ENCODE measurements around the gene PSME3IP1. TPM values are rescaled to one million over a fixed set of nuclear protein-coding genes. Genes with fewer than 3 reads are reported as not detected.

The PSME3IP1 gene
- total and polyA plus RNA-seq, 2 experiments from 2014 or later, result 78.0 to 105 TPM

DNA sequence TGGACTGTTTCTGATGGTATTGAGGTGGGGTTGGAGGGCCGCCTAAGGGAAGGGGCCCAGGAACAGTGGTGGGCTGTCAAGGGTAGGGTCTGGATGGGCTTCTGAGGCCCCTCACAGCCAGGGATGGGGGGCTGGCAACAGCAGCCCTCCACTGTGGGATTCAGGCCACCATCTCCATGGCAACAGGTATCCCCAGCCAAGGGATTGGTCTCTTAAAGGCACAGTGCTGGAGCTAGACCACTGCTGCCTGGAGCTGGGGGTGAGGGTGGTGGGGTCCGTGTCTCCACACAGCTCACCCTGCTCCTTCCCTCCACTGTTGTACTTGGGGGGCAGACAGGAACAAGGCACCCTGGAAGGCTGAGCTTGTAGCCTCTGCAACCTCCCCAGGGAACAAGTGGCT lies 41.8 kb downstream of the PSME3IP1 start (continued):
- TF ChIP-seq, protein P1, sequence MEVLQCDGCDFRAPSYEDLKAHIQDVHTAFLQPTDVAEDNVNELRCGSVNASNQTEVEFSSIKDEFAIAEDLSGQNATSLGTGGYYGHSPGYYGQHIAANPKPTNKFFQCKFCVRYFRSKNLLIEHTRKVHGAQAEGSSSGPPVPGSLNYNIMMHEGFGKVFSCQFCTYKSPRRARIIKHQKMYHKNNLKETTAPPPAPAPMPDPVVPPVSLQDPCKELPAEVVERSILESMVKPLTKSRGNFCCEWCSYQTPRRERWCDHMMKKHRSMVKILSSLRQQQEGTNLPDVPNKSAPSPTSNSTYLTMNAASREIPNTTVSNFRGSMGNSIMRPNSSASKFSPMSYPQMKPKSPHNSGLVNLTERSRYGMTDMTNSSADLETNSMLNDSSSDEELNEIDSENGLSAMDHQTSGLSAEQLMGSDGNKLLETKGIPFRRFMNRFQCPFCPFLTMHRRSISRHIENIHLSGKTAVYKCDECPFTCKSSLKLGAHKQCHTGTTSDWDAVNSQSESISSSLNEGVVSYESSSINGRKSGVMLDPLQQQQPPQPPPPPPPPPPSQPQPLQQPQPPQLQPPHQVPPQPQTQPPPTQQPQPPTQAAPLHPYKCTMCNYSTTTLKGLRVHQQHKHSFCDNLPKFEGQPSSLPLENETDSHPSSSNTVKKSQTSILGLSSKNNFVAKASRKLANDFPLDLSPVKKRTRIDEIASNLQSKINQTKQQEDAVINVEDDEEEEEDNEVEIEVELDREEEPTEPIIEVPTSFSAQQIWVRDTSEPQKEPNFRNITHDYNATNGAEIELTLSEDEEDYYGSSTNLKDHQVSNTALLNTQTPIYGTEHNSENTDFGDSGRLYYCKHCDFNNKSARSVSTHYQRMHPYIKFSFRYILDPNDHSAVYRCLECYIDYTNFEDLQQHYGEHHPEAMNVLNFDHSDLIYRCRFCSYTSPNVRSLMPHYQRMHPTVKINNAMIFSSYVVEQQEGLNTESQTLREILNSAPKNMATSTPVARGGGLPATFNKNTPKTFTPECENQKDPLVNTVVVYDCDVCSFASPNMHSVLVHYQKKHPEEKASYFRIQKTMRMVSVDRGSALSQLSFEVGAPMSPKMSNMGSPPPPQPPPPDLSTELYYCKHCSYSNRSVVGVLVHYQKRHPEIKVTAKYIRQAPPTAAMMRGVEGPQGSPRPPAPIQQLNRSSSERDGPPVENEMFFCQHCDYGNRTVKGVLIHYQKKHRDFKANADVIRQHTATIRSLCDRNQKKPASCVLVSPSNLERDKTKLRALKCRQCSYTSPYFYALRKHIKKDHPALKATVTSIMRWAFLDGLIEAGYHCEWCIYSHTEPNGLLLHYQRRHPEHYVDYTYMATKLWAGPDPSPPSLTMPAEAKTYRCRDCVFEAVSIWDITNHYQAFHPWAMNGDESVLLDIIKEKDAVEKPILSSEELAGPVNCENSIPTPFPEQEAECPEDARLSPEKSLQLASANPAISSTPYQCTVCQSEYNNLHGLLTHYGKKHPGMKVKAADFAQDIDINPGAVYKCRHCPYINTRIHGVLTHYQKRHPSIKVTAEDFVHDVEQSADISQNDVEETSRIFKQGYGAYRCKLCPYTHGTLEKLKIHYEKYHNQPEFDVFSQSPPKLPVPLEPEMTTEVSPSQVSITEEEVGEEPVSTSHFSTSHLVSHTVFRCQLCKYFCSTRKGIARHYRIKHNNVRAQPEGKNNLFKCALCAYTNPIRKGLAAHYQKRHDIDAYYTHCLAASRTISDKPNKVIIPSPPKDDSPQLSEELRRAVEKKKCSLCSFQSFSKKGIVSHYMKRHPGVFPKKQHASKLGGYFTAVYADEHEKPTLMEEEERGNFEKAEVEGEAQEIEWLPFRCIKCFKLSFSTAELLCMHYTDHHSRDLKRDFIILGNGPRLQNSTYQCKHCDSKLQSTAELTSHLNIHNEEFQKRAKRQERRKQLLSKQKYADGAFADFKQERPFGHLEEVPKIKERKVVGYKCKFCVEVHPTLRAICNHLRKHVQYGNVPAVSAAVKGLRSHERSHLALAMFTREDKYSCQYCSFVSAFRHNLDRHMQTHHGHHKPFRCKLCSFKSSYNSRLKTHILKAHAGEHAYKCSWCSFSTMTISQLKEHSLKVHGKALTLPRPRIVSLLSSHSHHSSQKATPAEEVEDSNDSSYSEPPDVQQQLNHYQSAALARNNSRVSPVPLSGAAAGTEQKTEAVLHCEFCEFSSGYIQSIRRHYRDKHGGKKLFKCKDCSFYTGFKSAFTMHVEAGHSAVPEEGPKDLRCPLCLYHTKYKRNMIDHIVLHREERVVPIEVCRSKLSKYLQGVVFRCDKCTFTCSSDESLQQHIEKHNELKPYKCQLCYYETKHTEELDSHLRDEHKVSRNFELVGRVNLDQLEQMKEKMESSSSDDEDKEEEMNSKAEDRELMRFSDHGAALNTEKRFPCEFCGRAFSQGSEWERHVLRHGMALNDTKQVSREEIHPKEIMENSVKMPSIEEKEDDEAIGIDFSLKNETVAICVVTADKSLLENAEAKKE (CRISPR knock-in tag; IDR thresholded peaks at IDR 0.05), result no peak
- TF ChIP-seq ZNF114 (CRISPR knock-in tag; IDR thresholded peaks at IDR 0.05), result no peak
- TF ChIP-seq STAT1 (IDR thresholded peaks at IDR 0.05; ENCODE audit: unreplicated experiment), result no peak
- TF ChIP-seq, protein P2, sequence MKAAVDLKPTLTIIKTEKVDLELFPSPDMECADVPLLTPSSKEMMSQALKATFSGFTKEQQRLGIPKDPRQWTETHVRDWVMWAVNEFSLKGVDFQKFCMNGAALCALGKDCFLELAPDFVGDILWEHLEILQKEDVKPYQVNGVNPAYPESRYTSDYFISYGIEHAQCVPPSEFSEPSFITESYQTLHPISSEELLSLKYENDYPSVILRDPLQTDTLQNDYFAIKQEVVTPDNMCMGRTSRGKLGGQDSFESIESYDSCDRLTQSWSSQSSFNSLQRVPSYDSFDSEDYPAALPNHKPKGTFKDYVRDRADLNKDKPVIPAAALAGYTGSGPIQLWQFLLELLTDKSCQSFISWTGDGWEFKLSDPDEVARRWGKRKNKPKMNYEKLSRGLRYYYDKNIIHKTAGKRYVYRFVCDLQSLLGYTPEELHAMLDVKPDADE (IDR thresholded peaks at IDR 0.05), result no peak
- TF ChIP-seq, protein P3, sequence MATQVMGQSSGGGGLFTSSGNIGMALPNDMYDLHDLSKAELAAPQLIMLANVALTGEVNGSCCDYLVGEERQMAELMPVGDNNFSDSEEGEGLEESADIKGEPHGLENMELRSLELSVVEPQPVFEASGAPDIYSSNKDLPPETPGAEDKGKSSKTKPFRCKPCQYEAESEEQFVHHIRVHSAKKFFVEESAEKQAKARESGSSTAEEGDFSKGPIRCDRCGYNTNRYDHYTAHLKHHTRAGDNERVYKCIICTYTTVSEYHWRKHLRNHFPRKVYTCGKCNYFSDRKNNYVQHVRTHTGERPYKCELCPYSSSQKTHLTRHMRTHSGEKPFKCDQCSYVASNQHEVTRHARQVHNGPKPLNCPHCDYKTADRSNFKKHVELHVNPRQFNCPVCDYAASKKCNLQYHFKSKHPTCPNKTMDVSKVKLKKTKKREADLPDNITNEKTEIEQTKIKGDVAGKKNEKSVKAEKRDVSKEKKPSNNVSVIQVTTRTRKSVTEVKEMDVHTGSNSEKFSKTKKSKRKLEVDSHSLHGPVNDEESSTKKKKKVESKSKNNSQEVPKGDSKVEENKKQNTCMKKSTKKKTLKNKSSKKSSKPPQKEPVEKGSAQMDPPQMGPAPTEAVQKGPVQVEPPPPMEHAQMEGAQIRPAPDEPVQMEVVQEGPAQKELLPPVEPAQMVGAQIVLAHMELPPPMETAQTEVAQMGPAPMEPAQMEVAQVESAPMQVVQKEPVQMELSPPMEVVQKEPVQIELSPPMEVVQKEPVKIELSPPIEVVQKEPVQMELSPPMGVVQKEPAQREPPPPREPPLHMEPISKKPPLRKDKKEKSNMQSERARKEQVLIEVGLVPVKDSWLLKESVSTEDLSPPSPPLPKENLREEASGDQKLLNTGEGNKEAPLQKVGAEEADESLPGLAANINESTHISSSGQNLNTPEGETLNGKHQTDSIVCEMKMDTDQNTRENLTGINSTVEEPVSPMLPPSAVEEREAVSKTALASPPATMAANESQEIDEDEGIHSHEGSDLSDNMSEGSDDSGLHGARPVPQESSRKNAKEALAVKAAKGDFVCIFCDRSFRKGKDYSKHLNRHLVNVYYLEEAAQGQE (IDR thresholded peaks at IDR 0.05; ENCODE audit: unreplicated experiment), result no peak
- no peak for TF ChIP-seq CREB1 (CRISPR knock-in tag; IDR thresholded peaks at IDR 0.05; ENCODE audit: low read depth)
- no peak for TF ChIP-seq EZH2phosphoT487 (IDR thresholded peaks at IDR 0.05; ENCODE audit: unreplicated experiment)

Measured in GM23338 (cell line).